Mesenchymal stem cell (in vitro differentiated cells and primary cell): ENCODE data around the gene KCND3.
A peak's percentile ranks its signal among the peaks of the same experiment; 100 is the strongest.

Source experiments
- DNase-seq: peaks from one replicate; pipeline ENCODE4 v3.0.0-alpha.2; 2013
- H2AFZ ChIP-seq: one replicate; pipeline ENCODE4 v1.6.1; 2013; ENCODE audit warnings: low read depth, mild to moderate bottlenecking, control low read depth, inconsistent platforms, low read length, moderate library complexity
- H2AK5ac ChIP-seq: 2 replicates; pipeline ENCODE4 v1.6.1; 2013; ENCODE audit warnings: low read length, moderate library complexity, mild to moderate bottlenecking, inconsistent platforms; ENCODE audit not compliant: severe bottlenecking
- H2BK120ac ChIP-seq: one replicate; pipeline ENCODE4 v1.6.1; 2013; ENCODE audit warnings: low read depth, mild to moderate bottlenecking, inconsistent platforms, low read length, moderate library complexity
- H2BK12ac ChIP-seq, 2 experiments: one replicate each; pipeline ENCODE4 v1.6.1; 2013; ENCODE audit warnings: inconsistent platforms in 2 of 2, low read length in 2 of 2, mild to moderate bottlenecking in 2 of 2, moderate library complexity in 2 of 2, control low read depth in 1 of 2
- H2BK15ac ChIP-seq: one replicate; pipeline ENCODE4 v1.6.1; 2013; ENCODE audit warnings: mild to moderate bottlenecking, low read depth, inconsistent platforms; ENCODE audit not compliant: poor library complexity, severe bottlenecking
- H2BK5ac ChIP-seq: 2 replicates; pipeline ENCODE4 v1.6.1; 2013; ENCODE audit warnings: low read depth, mild to moderate bottlenecking, low read length, control low read depth, inconsistent platforms; ENCODE audit not compliant: poor library complexity, severe bottlenecking
- H3K14ac ChIP-seq, 2 experiments: one replicate each; pipeline ENCODE4 v1.6.1; 2013; ENCODE audit warnings: inconsistent platforms in 2 of 2, low read length in 2 of 2, control low read depth in 1 of 2, mild to moderate bottlenecking in 1 of 2, moderate library complexity in 1 of 2
- H3K18ac ChIP-seq, 2 experiments: one replicate each; pipeline ENCODE4 v1.6.1; 2013; ENCODE audit warnings: inconsistent platforms in 2 of 2, low read length in 2 of 2, control low read depth in 1 of 2, low read depth in 1 of 2, mild to moderate bottlenecking in 1 of 2
- H3K23ac ChIP-seq, 2 experiments: one replicate each; pipeline ENCODE4 v1.6.1; 2013; ENCODE audit warnings: inconsistent platforms in 2 of 2, low read length in 2 of 2, mild to moderate bottlenecking in 2 of 2, moderate library complexity in 2 of 2, control low read depth in 1 of 2
- H3K27ac ChIP-seq: 2 replicates; pipeline ENCODE4 v1.5.1; 2013; ENCODE audit warnings: mild to moderate bottlenecking, moderate library complexity, low read length, control low read depth, inconsistent platforms; ENCODE audit not compliant: poor library complexity, severe bottlenecking
- H3K27me3 ChIP-seq, 2 experiments: 2 replicates each; pipeline versions ENCODE4 v1.6.1 to v1.7.0; 2013; ENCODE audit warnings: low read length in 2 of 2, mild to moderate bottlenecking in 2 of 2, moderate library complexity in 2 of 2, control low read depth in 1 of 2, inconsistent platforms in 1 of 2; ENCODE audit not compliant: control insufficient read depth in 1 of 2, insufficient read depth in 1 of 2
- H3K36me3 ChIP-seq, 2 experiments: 2 replicates each; pipeline versions ENCODE4 v1.6.1 to v1.7.0; 2013; ENCODE audit warnings: low read length in 2 of 2, control low read depth in 1 of 2, inconsistent platforms in 1 of 2, low read depth in 1 of 2, mild to moderate bottlenecking in 1 of 2; ENCODE audit not compliant: insufficient read depth in 2 of 2, control insufficient read depth in 1 of 2
- H3K4ac ChIP-seq, 2 experiments: one replicate each; pipeline ENCODE4 v1.6.1; 2013; ENCODE audit warnings: inconsistent platforms in 2 of 2, low read length in 2 of 2, mild to moderate bottlenecking in 2 of 2, moderate library complexity in 2 of 2, control low read depth in 1 of 2, low read depth in 1 of 2
- H3K4me1 ChIP-seq: 2 replicates; pipeline ENCODE4 v1.6.1; 2013; ENCODE audit warnings: low read depth, low read length, control low read depth; ENCODE audit not compliant: control insufficient read depth, insufficient read depth
- H3K4me2 ChIP-seq: 2 replicates; pipeline ENCODE4 v1.6.1; 2013; ENCODE audit warnings: low read length, mild to moderate bottlenecking, inconsistent platforms; ENCODE audit not compliant: poor library complexity, severe bottlenecking
- H3K4me3 ChIP-seq, 2 experiments: 2 replicates each; pipeline versions ENCODE4 v1.5.1 to v1.7.0; 2013; ENCODE audit warnings: low read length in 2 of 2, mild to moderate bottlenecking in 2 of 2, control low read depth in 1 of 2, low read depth in 1 of 2; ENCODE audit not compliant: insufficient read depth in 1 of 2
- H3K79me1 ChIP-seq: replicated peaks from 2 replicates; pipeline ENCODE4 v1.6.1; 2013; ENCODE audit warnings: mild to moderate bottlenecking, control low read depth, low read length, inconsistent platforms; ENCODE audit not compliant: poor library complexity, severe bottlenecking
- H3K9ac ChIP-seq: 2 replicates; pipeline ENCODE4 v1.7.0; 2013; ENCODE audit warnings: mild to moderate bottlenecking, low read length, moderate library complexity
- H3K9me3 ChIP-seq: 2 replicates; pipeline ENCODE4 v1.7.0; 2013; ENCODE audit warnings: mild to moderate bottlenecking, low read length; ENCODE audit not compliant: control insufficient read depth
- H4K8ac ChIP-seq: one replicate; pipeline ENCODE4 v1.6.1; 2013; ENCODE audit warnings: inconsistent platforms, mild to moderate bottlenecking, low read length, moderate library complexity
- H4K91ac ChIP-seq: one replicate; pipeline ENCODE4 v1.6.1; 2013; ENCODE audit warnings: mild to moderate bottlenecking, low read length, inconsistent platforms
- WGBS: methylation state at CpG from one replicate; pipeline ENCODE4 v1.1.7; 2013; ENCODE audit warnings: mixed read lengths; 5-methylcytosine and 5-hydroxymethylcytosine counted together

KCND3 gene

GRCh38 chr1:111906816-111907215 lies 82.7 kb downstream of the KCND3 start:
- Histone ChIP-seq H3K9ac (no peak overlapping the region), H2BK120ac (no peak overlapping the region), H3K18ac (no peak overlapping the region), H2AK5ac (no peak overlapping the region), H3K14ac (no peak overlapping the region), H2BK5ac (no peak overlapping the region), H3K27ac (no peak overlapping the region), H3K36me3 (no peaks in the 10 kb centered on the region), H4K91ac (no peak overlapping the region), H3K4ac (no peak overlapping the region), H3K4me1 (peaks cover 2% of the 10 kb centered on the region), H3K79me1 (no peaks in the 10 kb centered on the region), H2BK15ac (no peak overlapping the region), H2AFZ (no peak overlapping the region), H3K27me3 (peaks cover 18 to 40% of the 10 kb centered on the region in 2 experiments), H4K8ac (no peak overlapping the region), H3K23ac (no peak overlapping the region), H3K9me3 (no peaks in the 10 kb centered on the region), H2BK12ac (no peak overlapping the region), H3K4me3 (no peak overlapping the region), H3K4me2 (no peak overlapping the region)
- no CpG with 5 or more reads among the region's 1 CpG for WGBS
- no peak for DNase-seq

DNA sequence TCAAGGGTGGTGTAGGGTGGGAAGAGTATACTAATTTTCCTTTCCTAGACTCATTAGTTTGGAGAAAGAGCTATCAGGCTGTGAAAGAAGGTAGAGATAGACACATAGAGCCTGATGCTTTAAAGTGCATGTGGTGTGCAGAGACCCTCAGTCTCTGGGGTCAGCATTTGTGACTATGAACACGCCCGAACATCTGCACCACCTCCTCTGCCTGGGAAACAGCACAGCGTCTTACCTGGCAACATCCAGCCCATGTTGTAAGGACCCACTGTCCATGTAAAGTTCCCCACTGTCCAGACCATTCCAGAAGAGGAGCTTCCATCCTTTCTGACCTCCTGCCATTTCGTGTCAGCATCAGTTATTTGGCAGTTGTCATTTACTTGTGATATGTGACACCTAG lies 83.4 kb downstream of the KCND3 start:
- no peak overlapping the region for H3K4me3 ChIP-seq
- no peak overlapping the region for H3K4ac ChIP-seq
- H3K14ac ChIP-seq, result no peak overlapping the region
- H3K9me3 ChIP-seq, result no peaks in the 10 kb centered on the region
- H4K91ac ChIP-seq, result no peak overlapping the region
- no peak overlapping the region for H3K18ac ChIP-seq
- no peak overlapping the region for H2BK15ac ChIP-seq
- H2BK12ac ChIP-seq, result no peak overlapping the region
- peaks cover 2% of the 10 kb centered on the region for H3K4me1 ChIP-seq
- no peak overlapping the region for H2AK5ac ChIP-seq
- DNase-seq, result no peak
- H2AFZ ChIP-seq, result no peak overlapping the region
- H2BK120ac ChIP-seq, result no peak overlapping the region
- H3K4me2 ChIP-seq, result no peak overlapping the region
- no peaks in the 10 kb centered on the region for H3K79me1 ChIP-seq
- no peak overlapping the region for H3K9ac ChIP-seq
- H3K27ac ChIP-seq, result no peak overlapping the region
- no peak overlapping the region for H2BK5ac ChIP-seq
- H3K23ac ChIP-seq, result no peak overlapping the region
- 73% methylated on average over 3 of the region's 4 CpGs for WGBS
- H3K27me3 ChIP-seq, result peaks cover 21 to 41% of the 10 kb centered on the region in 2 experiments
- no peaks in the 10 kb centered on the region for H3K36me3 ChIP-seq
- H4K8ac ChIP-seq, result no peak overlapping the region

GRCh38 chr1:111904478-111905218 lies 84.8 kb downstream of the KCND3 start:
- Histone ChIP-seq H2BK15ac (no peak overlapping the region), H3K4me3 (no peak overlapping the region), H3K23ac (peak overlapping the region in 1 of 2 experiments; percentile 27), H3K4me1 (peaks cover 2% of the 10 kb centered on the region), H2BK12ac (no peak overlapping the region), H3K27me3 (peaks cover 22 to 39% of the 10 kb centered on the region in 2 experiments), H3K4me2 (no peak overlapping the region), H3K14ac (no peak overlapping the region), H2BK5ac (no peak overlapping the region), H3K4ac (no peak overlapping the region), H3K27ac (no peak overlapping the region), H2AFZ (no peak overlapping the region), H4K8ac (no peak overlapping the region), H3K9ac (peak overlapping the region; percentile 47), H3K18ac (no peak overlapping the region), H2BK120ac (no peak overlapping the region), H3K9me3 (no peaks in the 10 kb centered on the region), H3K79me1 (no peaks in the 10 kb centered on the region), H4K91ac (no peak overlapping the region), H2AK5ac (no peak overlapping the region), H3K36me3 (no peaks in the 10 kb centered on the region)
- no peak for DNase-seq
- 66% methylated on average over 16 of the region's 20 CpGs for WGBS

- H4K8ac ChIP-seq, result no peak overlapping the region
- WGBS, result 97% methylated on average over 3 of the region's 3 CpGs
- H2AK5ac ChIP-seq, result no peak overlapping the region
- no peak overlapping the region for H2BK120ac ChIP-seq
- H3K9me3 ChIP-seq, result no peaks in the 10 kb centered on the region
- no peak overlapping the region for H2BK12ac ChIP-seq
- no peak overlapping the region for H3K9ac ChIP-seq
- no peak overlapping the region for H2BK5ac ChIP-seq
- no peaks in the 10 kb centered on the region for H3K36me3 ChIP-seq
- H2AFZ ChIP-seq, result no peak overlapping the region
- H3K18ac ChIP-seq, result no peak overlapping the region
- H3K14ac ChIP-seq, result no peak overlapping the region
- no peak overlapping the region for H3K27ac ChIP-seq
- H3K23ac ChIP-seq, result no peak overlapping the region
- no peak overlapping the region for H3K4ac ChIP-seq
- peaks cover 24 to 36% of the 10 kb centered on the region in 2 experiments for H3K27me3 ChIP-seq
- H2BK15ac ChIP-seq, result no peak overlapping the region
- DNase-seq, result no peak
- peaks cover 2% of the 10 kb centered on the region for H3K4me1 ChIP-seq
- H3K4me2 ChIP-seq, result no peak overlapping the region
- no peak overlapping the region for H3K4me3 ChIP-seq
- H3K79me1 ChIP-seq, result no peaks in the 10 kb centered on the region
- H4K91ac ChIP-seq, result no peak overlapping the region
Observed at GRCh38 chr1:111903871-111904449, 85.5 kb downstream of the KCND3 start.
